Measurements from ENCODE around the gene ANGPTL5. TPM values are rescaled to one million over a fixed set of nuclear protein-coding genes. Genes with fewer than 3 reads are reported as not detected.

ANGPTL5 gene
- total and polyA plus RNA-seq, 10 donors: not detected

GRCh38 chr11:101949680-101950220, 33.4 kb upstream of the ANGPTL5 start:
- H3K9me3 ChIP-seq: no peaks in the 10 kb centered on the region
- 54 to 78% (median 67%) methylated on average over 1 of the region's 1 CpG for WGBS, 5 donors
- no peak for DNase-seq
- no peak overlapping the region for H3K4me3 ChIP-seq
- TF ChIP-seq POLR2A (IDR thresholded peaks at IDR 0.05) (no peak), POLR2AphosphoS5 (IDR thresholded peaks at IDR 0.05) (no peak), CTCF (IDR thresholded peaks at IDR 0.05 in 8 of 11, conservative IDR thresholded peaks at IDR 0.05 in 3 of 11) (no peak)
- intact Hi-C loops (cut with DNase I; ENCODE audit: low total_unique reads): no loop called here
- no peaks in the 10 kb centered on the region for H3K4me1 ChIP-seq
- H3K27ac ChIP-seq: no peak overlapping the region
- peaks cover 0 to 19% (median 0%) of the 10 kb centered on the region in 6 donors for H3K36me3 ChIP-seq
- H3K27me3 ChIP-seq (replicated peaks in 1 of 7): no peaks in the 10 kb centered on the region

GRCh38 chr11:101945448-101945847, 29.1 kb upstream of the ANGPTL5 start:
- no peaks in the 10 kb centered on the region for H3K27me3 ChIP-seq (replicated peaks in 1 of 7)
- H3K9me3 ChIP-seq: no peaks in the 10 kb centered on the region
- no peaks in the 10 kb centered on the region for H3K4me1 ChIP-seq
- H3K4me3 ChIP-seq: no peak overlapping the region
- WGBS, 5 donors: 87 to 91% (median 90%) methylated on average over 4 of the region's 4 CpGs
- intact Hi-C loops (cut with DNase I; ENCODE audit: low total_unique reads): no loop called here
- H3K27ac ChIP-seq: no peak overlapping the region
- TF ChIP-seq POLR2AphosphoS5 (IDR thresholded peaks at IDR 0.05) (no peak), POLR2A (IDR thresholded peaks at IDR 0.05) (no peak), CTCF (IDR thresholded peaks at IDR 0.05 in 8 of 11, conservative IDR thresholded peaks at IDR 0.05 in 3 of 11) (no peak)
- DNase-seq: no peak
- peaks cover 0 to 19% (median 0%) of the 10 kb centered on the region in 6 donors for H3K36me3 ChIP-seq

- no peak overlapping the region for H3K4me3 ChIP-seq
- WGBS, 5 donors: 85 to 98% (median 91%) methylated on average over 2 of the region's 2 CpGs
- TF ChIP-seq CTCF (IDR thresholded peaks at IDR 0.05 in 8 of 11, conservative IDR thresholded peaks at IDR 0.05 in 3 of 11): no peak
- TF ChIP-seq POLR2A (IDR thresholded peaks at IDR 0.05): no peak
- no peak for TF ChIP-seq POLR2AphosphoS5 (IDR thresholded peaks at IDR 0.05)
- no peaks in the 10 kb centered on the region for H3K27me3 ChIP-seq (replicated peaks in 1 of 7)
- no peak overlapping the region for H3K27ac ChIP-seq
- no peaks in the 10 kb centered on the region for H3K4me1 ChIP-seq
- DNase-seq: no peak
- peaks cover 0 to 19% (median 0%) of the 10 kb centered on the region in 6 donors for H3K36me3 ChIP-seq
- H3K9me3 ChIP-seq: no peaks in the 10 kb centered on the region
- intact Hi-C loops (cut with DNase I; ENCODE audit: low total_unique reads): no loop called here
Observed at GRCh38 chr11:101944923-101945322, 28.6 kb upstream of the ANGPTL5 start.

GRCh38 chr11:101940901-101941520, 24.7 kb upstream of the ANGPTL5 start:
- no peak overlapping the region for H3K27ac ChIP-seq
- no peak overlapping the region for H3K4me3 ChIP-seq
- H3K9me3 ChIP-seq: no peaks in the 10 kb centered on the region
- H3K27me3 ChIP-seq (replicated peaks in 1 of 7): no peaks in the 10 kb centered on the region
- WGBS, 5 donors: 63 to 80% (median 79%) methylated on average over 3 of the region's 3 CpGs
- peaks cover 0 to 11% (median 0%) of the 10 kb centered on the region in 6 donors for H3K36me3 ChIP-seq
- DNase-seq: no peak
- intact Hi-C loops (cut with DNase I; ENCODE audit: low total_unique reads): no loop called here
- no peaks in the 10 kb centered on the region for H3K4me1 ChIP-seq
- no peak for TF ChIP-seq POLR2A (IDR thresholded peaks at IDR 0.05)
- TF ChIP-seq CTCF (IDR thresholded peaks at IDR 0.05 in 8 of 11, conservative IDR thresholded peaks at IDR 0.05 in 3 of 11): no peak
- TF ChIP-seq POLR2AphosphoS5 (IDR thresholded peaks at IDR 0.05): no peak
